GM19455 (cell line): Measurements from ENCODE around the gene PFKFB4.
A peak's percentile ranks its signal among the peaks of the same experiment; 100 is the strongest.
"Not testable (repeated sequence)": the region's sequence is repeated elsewhere in the genome, so short reads cannot be mapped to it uniquely, and the experiment has no call there.

Experiments used
- ATAC-seq: cut with Tn5 transposase; IDR thresholded peaks from one replicate; pipeline ENCODE4 v1.9.1; 2021; ENCODE audit not compliant: unreplicated experiment

PFKFB4 gene

DNA sequence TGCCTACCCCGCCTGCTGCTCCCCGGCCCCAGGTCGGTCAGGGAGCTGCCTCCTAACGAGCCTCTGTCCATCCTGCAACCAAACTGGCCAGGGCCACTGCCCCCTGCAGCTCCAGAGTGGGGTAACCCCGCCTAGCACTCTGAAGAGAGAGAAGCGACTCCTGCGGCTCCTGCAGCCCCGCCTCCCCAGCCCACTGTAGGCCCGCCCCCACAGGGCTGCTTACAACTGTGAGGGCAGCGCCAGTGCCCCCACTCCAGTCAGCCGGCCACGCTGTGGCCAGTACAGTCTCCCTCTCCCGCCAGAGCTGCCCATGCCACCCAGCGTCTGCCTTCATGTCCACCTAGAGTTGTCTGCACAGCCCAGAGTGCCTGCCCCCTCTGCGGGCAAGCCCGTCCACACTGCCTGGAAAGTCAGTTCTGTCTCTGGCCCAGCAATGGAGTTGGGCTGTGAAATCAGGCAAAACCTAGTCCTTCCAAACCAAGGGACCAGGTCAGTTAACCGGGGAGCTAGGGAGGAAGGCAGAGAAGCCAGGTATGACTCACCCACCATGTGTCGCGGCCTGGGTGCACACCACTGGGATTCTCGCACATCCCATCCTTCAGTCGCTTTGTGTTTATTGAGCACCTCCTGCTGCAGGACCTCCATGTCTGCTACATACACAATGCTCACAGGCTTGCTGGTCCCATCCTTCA, 4.6 kb upstream of the PFKFB4 start:
- ATAC-seq: no peak

DNA sequence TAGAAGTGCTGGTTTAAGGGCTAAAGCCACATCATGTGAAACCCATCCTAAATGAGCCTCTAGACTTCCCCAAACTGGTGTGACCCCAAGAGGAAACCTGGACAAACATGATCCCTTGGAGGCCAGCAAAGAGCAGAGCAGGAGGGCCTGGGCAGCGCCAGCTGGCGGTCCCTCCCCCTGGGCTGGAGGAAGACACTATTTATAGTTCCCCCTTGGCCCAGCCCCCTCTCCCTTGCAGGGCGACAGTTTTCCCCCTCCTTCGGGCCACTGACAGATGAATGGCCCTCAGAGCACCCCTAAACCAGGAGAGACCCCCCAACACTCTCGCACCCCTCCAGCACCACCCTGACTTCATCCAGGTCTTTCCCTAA, 4.0 kb upstream of the PFKFB4 start:
- ATAC-seq: no peak

DNA sequence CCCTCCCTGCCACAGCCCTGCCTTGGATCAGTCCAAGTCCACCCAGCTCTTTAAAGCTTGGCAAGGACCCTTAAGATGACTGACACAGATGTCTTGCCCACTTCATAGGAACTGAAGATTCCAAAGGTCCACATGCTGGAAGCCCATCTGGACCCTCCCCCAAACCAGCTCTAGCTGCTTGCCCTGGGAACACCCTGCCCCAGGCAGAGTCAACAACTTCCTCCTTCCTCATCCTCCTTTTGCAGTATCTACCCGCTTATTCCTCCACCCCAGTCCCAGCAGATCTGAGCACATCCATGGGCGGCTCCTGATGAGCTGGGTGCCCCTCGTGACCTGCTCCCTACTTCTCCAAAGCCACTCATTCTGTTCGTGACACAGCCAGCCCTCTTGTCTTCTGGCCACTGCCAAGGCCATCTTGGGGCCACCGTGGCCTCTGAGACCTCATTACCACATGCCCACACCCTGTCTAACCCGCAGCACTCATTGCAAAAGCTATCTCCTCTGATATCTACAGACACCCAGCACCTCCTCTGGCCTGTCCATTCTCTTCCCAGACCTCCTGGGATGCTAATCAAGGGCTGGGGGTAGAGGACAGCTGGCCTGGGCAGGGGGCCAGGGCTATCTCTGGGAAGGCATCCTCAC, 2.0 kb upstream of the PFKFB4 start:
- no peak for ATAC-seq

DNA sequence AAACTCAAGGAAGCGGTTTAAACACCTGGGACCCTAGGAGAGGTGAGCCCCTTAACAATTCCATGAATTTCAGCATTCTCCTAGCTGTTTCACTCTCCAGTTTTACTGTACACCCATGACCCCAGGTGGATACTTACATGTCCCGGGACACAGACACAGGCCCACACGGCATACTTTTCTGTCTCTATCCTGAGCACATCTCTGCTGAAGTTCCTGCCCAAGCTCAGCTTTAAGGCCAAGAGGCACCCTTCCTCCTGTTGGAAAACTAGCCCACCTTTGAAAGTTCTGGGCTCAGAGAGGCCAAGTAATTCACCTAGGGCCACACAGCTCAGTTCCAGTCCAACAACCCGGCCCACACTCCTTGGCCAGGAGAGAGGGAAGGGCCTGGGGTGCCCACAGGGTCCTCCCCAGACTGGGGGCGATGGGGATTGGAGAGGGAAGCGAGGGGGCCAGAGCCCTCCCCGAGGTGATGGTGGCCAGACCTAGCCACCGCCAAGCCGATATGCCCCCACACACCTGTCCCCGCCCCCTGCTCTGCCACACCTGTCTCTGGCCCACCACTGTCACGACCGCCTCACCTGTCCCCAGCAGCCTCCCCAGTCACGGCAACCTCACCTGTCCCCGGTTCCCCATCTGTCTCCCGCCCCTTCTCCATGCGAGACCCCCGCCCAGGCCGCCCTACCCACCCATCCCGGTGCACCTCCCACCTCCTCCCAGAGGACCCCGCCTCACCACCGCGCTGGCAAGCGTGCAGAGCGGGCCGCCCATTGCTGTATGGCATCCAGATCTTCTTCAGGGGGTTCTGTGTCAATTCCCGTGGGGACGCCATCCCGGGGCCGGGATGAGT, 431 bp downstream of the PFKFB4 start:
- no peak for ATAC-seq

DNA sequence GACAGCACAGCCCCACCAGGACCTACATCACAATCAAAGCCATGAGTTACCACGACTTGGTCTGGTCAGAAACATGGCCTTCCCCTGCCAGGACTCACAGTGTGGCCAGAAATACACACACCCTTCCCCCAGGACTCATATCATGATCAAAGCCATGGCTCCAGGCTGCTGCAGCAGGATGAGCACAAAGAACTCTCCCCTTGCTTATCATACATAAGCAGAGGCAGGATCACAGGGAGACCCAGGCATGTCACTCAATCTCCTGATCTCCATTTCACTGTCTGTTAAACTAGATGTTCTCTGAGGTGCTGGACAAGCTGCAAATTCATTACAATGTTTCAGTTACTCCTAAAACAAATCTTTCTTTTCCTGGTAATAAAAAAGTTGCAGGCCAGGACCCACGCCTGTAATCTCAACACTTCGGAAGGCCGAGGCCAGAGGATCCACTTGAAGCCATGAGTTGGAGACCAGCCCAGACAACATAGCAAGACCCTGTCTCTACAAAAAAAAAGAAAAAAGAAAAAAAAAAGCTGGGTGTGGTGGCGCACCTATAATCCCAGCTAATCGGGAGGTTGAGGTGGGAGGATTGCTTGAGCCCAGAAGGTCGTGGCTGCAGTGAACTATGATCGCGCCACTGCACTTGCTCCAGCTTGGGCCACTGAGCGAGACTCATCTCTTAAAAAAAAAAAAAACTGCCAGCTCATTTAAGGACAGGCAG, 1.2 kb downstream of the PFKFB4 start:
- ATAC-seq: no peak

DNA sequence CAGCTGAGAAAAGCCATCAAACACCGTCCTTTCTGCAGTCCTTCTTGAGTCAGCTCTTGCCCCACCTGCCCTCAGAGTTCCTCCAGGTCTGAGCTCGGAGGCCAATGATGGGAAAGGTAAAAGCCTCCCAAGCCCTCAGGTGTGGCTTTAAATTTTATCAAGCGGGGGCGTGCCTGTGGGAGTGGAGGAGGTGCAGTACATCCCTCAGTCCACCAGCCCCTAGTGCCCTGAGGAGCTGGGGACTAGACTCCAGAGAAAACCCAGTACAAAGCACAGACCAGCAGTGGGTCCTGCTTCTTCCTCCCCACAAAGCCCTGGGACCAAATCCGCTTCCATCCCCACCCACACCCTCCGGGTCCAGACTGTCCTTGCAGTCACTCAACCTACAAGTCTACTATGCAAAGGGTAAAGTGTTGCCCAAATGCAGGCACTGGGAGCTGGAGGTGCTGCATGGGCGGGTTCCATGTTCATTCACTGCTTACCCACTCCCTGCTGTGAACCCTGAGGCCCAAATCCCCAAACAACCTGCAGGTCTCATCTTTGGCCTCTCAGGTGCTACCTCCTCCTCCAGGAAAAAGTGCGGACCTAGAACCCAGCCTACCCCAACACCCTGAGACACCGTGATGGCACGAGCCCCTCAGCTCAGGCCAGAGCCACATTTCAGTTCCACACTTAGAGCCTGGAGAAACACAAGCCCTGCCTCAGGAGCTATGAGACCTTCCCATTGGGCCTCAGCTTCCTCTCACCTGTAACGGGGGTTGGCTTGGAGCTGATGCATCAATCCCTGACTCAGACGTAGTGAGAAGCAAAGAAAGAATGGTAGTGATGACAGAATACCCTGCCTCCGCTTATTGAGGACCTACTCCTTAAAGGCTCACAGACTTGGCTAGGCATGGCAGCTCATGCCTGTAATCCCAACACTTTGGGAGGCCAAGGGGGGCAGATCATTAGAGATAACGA, 2.4 kb downstream of the PFKFB4 start:
- ATAC-seq: no peak

DNA sequence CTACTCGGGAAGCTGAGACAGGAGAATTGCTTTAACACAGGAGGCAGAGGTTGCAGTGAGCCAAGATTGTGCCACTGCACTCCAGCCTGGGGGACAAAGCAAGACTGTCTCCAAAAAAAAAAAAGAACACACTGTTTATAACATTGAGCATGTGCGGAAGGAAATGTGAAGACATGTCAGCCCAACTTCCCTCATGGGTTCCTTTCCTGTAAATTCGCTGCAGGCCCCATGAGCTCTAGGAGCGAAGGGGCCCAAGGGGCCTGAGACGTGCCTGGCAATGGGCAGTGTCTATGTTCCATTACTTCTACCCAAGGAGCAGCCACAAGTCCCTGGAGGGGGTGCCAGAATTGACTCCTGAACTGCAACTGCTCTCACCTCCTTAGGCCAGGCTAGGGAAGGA, 3.2 kb downstream of the PFKFB4 start:
- no peak for ATAC-seq

DNA sequence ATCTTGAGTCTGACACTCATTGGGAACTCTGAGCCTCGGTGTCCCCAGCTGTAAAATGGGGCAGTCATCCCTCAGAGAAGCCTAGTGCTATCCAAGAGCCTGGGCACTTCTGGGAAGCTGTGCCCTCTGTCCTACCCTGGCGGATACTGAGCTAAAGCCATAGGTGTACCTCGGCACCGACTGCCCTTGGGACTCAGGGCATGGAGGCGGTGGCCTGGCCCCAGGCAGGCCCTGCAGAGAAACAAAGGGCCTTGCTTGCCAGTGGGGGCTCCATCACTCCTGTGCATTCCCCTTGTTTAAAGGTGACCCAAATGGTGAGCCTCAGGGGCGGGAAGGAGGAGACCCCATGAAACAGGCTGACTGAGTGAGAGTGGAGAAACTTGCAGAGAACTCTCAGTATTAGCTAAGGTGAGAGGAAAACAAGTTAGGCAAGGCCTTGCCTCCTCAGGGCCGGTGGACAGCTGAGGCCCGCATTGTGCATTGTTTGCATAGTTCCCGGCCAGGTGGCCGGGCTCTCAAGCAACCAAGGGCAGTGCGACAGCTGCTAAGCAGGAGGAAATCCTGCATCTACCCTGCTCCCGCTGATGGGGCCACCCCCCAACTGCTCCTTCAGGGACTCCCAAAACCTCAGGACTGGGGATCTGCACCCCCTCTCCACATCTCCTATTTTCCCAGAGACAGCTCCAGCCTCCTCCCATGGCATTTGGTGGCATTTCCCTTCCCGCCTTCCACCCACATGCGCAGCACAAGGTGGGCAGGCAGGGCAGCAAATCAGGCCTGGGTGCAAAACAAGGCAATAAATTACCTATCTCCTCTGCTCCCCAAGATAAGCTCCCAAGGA, 4.3 kb downstream of the PFKFB4 start:
- no peak for ATAC-seq

DNA sequence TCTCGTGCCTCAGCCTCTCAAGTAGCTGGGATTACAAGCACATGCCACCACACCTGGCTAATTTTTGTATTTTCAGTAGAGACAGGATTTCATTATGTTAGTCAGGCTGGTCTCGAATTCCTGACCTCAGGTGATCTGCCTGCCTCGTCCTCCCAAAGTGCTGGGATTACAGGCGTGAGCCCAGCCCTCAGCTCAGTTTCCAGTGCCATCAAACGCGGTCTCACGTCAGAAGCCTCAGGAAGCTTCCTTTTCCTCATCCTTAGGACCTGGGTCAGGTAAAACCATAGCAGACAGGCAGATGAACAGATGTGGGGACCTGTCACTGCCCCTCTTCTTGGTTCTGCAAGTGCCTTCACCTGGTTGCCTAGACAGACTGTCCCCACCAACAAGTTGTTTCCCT, 5.0 kb downstream of the PFKFB4 start:
- not testable (repeated sequence) for ATAC-seq

DNA sequence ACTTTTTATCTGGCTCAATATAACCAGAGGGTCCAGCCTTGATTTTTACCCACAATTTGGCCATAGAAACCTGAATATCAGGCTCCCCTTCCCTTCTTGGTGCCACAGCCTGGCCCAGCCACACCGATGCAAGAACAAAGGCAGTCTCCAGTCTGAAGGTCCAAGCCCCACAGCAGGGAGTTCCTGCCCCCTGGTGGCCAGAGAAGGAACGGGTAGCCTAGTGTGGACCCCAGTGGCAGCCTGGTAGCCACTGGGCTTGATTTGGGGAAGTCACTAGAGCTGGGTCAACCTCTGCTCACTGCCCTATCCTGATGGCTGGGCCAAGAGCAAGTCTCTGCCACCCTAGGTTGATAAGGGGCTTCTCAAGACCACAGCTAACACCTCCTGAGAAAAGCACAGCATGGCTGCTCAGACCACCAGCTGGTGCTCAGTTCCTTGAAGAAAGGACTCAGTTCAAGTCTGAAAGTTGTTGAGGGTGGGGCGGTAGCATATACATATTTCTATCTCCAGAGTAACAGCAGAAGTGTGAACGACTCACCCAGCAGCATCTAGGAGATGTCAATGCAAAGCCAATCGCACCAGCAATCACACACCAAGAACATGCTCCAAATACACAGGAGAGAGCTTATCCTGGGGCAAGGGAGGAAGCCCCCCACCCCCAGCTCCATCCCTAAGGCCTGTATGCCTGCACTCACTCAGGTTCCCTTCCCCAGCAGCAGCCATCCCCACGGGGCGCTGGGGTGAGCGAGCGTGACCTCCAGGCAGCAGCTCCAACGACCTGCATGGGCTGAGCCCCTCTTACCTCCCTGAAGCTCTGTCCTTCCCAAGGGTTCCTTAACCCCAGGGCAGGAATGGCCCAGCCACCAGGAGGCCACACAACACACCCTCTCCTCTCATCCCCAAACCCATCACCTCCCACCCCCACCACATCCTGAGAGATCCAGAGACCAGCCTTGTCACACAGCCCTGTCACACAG, 7.6 kb downstream of the PFKFB4 start:
- peak; percentile 61 for ATAC-seq

DNA sequence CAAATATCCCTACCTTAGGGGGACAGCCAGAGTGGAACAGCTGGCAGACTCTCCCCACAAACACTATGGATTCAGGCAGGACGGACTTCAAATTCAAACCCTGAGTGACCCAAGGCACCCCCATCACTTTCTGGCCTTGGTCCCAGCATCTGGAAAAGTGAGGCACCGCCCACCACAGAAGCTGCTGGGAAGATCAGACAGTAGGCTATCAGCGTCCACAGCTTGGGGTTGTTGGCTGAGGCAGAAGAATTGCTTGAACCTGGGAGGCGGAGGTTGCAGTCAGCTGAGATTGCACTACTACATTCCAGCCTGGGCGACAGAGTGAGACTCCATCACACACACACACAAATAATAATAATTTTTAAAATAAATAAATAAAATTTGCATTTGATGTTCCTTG, 8.5 kb downstream of the PFKFB4 start:
- ATAC-seq: no peak

DNA sequence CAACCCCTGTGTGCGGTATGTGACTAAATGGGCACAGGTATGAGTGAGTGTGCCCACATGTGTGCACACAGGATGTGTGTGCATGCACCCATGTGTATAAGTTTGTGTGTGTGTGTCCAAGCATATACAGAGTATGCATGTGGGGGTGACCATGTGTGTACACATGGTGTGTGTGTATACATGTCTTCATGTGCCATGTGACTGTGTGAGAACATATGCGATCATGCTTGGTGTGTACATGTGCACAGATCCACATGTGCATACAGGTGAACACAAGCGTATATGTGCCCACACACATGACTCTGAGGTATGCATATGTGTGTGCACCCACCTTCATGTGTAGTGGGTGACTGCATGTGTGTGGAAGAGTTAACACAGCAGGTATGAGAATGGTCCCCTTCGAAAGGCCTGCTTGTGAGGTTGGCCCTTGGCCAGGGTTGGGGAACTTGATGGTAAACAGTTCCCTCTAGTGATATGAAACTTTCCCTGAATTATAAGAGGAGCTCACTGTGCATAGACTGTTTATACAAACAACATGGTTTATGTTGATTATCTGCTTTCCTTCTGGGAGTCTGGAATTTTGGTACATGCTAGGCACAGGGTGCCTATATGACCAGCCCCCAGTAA, 10.3 kb downstream of the PFKFB4 start:
- no peak for ATAC-seq

DNA sequence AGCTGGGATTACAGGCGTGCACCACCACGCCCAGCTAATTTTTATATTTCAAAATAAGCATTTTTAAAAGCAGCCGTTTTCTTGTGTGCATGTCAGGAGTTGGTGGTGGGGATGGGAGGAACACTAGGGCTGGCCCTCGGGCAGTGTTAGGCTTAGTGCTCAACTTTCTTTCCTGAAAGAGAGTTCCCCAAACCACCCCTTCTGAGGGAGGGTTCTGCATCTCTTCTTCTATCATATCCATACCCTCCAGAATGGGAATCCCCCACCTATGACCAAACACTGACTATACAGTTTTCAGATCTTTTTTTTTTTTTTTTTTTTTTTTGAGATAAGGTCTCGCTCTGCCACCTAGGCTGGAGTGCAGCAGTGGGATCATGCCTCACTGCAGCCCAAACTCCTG, 12.5 kb downstream of the PFKFB4 start:
- ATAC-seq: no peak

DNA sequence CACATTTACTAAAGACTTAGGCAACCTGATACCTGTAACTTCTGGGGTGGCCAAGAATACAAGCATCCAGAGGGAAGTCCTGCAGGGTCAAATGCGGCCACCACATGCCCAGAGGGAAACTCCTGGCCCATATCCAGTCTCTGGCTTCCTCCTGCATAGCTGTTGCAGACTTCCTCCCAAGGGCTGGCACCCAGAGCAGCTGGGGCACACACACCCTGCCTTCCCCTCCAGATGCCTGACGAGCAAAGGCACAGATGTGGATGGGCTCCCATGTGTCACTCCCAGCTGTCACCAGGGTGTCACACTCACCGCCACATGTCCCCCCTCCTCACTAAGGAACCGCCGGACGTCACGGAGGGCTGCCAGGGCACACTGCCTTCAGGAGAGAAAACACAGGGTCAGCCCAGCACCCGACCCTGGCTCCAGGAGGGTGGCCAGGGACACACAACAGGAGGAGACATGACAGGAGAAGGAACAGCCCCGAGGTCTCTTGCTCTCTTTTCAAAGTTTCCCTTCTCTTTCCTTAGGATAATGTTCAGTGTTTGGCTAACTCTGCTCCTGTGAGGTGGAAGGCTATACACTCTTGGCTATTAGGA, 13.2 kb downstream of the PFKFB4 start:
- ATAC-seq: no peak

DNA sequence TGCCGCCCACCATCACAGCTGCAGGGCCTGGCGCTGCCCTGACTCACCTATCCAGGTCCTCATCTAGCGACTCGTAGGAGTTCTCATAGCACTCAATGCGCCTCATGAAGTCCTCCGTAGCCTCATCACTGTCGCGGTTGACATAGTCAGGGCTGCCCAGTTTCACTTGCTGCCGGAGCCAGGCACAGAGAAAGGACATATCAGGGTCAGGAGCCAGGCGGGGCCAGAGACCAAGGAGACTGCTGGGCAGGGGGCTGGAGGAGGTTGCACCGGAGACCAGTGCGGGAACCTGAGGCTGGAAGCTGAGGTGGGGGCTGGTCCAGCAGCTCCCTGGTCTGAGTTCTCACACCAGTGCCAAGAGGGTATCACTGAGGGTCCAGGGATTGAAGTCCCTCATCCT, 18.2 kb downstream of the PFKFB4 start:
- ATAC-seq: no peak

DNA sequence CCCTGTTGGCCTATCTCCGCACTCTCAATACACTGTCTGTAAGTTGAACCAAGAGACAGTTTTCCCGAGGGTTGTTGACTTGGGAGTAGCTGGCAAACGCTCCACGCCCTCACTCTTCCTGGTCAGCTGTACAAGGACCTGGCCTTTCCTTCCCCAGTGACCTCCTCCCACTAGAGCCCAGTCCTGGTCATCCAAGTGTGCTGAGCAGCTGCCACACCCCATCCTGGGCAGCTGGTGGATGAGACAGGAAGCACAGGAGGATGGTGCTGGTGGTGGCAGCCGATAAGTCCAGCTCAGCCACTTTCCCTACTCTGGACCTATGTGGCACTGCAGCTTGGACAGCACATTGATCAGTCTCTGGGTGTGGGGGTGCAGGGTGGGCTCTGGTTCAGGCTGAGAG, 19.8 kb downstream of the PFKFB4 start:
- ATAC-seq: no peak

DNA sequence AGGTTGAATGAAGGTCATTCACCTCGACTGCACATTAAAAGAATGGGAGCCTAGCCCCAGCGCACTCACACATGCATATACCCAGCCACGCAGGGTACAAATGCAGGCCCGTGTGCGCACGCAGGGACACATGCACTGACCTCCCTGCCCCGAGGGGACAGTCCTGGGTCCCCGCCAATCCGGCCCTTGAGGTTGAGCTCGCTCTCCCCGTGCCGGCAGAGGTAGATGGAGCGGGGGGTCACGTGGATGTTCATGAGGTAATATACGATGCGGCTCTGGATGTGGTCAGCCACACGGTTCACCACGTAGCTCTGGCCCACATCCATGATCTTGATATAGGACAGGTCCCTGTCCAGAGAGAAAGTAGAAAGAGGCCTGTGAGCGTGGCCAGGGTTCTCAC, 20.5 kb downstream of the PFKFB4 start:
- ATAC-seq: no peak
